DOHH2 (cell line): ENCODE data around the gene VGLL4.

Experiments
- H3F3A ChIP-seq: fragments of 200-600 bp; sonication (generic), shearing (Covaris generic); 2 replicates; pipeline ENCODE4 v1.6.0; 2016; ENCODE audit warnings: antibody characterized with exemption, mild to moderate bottlenecking; ENCODE audit not compliant: control insufficient read depth, insufficient read depth
- H3K27ac ChIP-seq: fragments of 200-600 bp; sonication (generic); 2 replicates; pipeline ENCODE4 v1.5.1; 2014; ENCODE audit warnings: low read depth, mild to moderate bottlenecking, low read length, moderate library complexity
- H3K27me3 ChIP-seq: fragments of 200-600 bp; sonication (generic); 2 replicates; pipeline ENCODE4 v1.6.1; 2014; ENCODE audit warnings: mild to moderate bottlenecking, low read length, mixed read lengths; ENCODE audit not compliant: control insufficient read depth
- H3K36me3 ChIP-seq: fragments of 200-600 bp; sonication (generic); 2 replicates; pipeline ENCODE4 v1.6.1; 2014; ENCODE audit warnings: mild to moderate bottlenecking, low read length, moderate library complexity, mixed read lengths; ENCODE audit not compliant: control insufficient read depth
- H3K4me1 ChIP-seq: fragments of 200-600 bp; sonication (generic); 2 replicates; pipeline ENCODE4 v1.6.1; 2014; ENCODE audit warnings: mild to moderate bottlenecking, low read length, mixed read lengths; ENCODE audit not compliant: control insufficient read depth
- H3K4me2 ChIP-seq: fragments of 200-600 bp; sonication (generic); 2 replicates; pipeline ENCODE4 v1.6.0; 2014; ENCODE audit warnings: mild to moderate bottlenecking, low read length, moderate library complexity
- H3K4me3 ChIP-seq: fragments of 200-600 bp; sonication (generic); 2 replicates; pipeline ENCODE4 v1.5.1; 2014; ENCODE audit warnings: mild to moderate bottlenecking, low read length, mixed read lengths
- H3K79me2 ChIP-seq: fragments of 200-600 bp; sonication (generic); 2 replicates; pipeline ENCODE4 v1.6.1; 2014; ENCODE audit warnings: mild to moderate bottlenecking, low read length, mixed read lengths; ENCODE audit not compliant: control insufficient read depth
- H3K9me2 ChIP-seq: fragments of 200-600 bp; sonication (generic); replicated peaks from 2 replicates; pipeline ENCODE4 v1.6.1; 2014; ENCODE audit warnings: mild to moderate bottlenecking, low read length, mixed read lengths; ENCODE audit not compliant: control insufficient read depth
- H3K9me3 ChIP-seq: fragments of 200-600 bp; sonication (generic); 2 replicates; pipeline ENCODE4 v1.6.1; 2014; ENCODE audit warnings: antibody characterized with exemption, low read length, mixed read lengths; ENCODE audit not compliant: control insufficient read depth, insufficient read depth
- H4K20me1 ChIP-seq: fragments of 200-600 bp; sonication (generic); 2 replicates; pipeline ENCODE4 v1.6.0; 2014; ENCODE audit warnings: low read depth, mild to moderate bottlenecking, antibody characterized with exemption, low read length, moderate library complexity; ENCODE audit not compliant: control insufficient read depth, insufficient read depth
- EZH2phosphoT487 ChIP-seq: fragments of 200-600 bp; sonication (generic); IDR thresholded peaks from 2 replicates; pipeline ENCODE4 v1.6.1; 2017; ENCODE audit warnings: borderline replicate concordance, mild to moderate bottlenecking, antibody characterized with exemption, low read length, moderate library complexity, mixed read lengths
- TF ChIP-seq, protein P1 (sequence below): fragments of 200-600 bp; sonication (generic); IDR thresholded peaks from one replicate; pipeline ENCODE4 v1.5.1; 2014; ENCODE audit warnings: antibody characterized with exemption, mild to moderate bottlenecking, low read depth, low read length; ENCODE audit not compliant: poor library complexity, severe bottlenecking

Gene VGLL4

DNA sequence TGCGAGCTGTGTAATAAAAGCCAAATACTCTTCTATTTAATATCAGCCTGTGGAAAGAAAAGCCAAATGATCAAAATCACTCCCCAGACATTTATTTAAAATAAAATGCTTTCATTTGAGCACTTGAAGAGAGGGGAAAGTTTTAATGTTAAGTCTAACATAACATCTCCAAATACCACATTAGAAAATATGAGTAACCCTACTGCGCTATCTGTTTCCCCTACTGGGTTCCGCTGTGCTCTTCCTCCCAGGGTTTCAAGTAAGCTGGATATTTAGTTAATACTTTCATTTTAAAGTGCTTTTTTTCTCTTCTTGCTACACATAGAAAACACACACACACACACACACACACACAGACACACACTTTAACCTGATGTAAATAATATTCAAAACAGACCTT, 6.7 kb upstream of the VGLL4 start:
- H3F3A ChIP-seq: peaks cover 3% of the 10 kb centered on the region
- no peak overlapping the region for H3K4me3 ChIP-seq
- H4K20me1 ChIP-seq: peaks cover 6% of the 10 kb centered on the region; the same call in 1 of the 2 replicates
- H3K79me2 ChIP-seq: peaks cover 72% of the 10 kb centered on the region
- no peaks in the 10 kb centered on the region for H3K36me3 ChIP-seq
- no peak overlapping the region for H3K4me2 ChIP-seq
- peaks cover 13% of the 10 kb centered on the region for H3K4me1 ChIP-seq
- no peaks in the 10 kb centered on the region for H3K9me2 ChIP-seq
- H3K9me3 ChIP-seq: no peaks in the 10 kb centered on the region
- H3K27ac ChIP-seq: no peak overlapping the region
- no peaks in the 10 kb centered on the region for H3K27me3 ChIP-seq
- TF ChIP-seq, protein P1, sequence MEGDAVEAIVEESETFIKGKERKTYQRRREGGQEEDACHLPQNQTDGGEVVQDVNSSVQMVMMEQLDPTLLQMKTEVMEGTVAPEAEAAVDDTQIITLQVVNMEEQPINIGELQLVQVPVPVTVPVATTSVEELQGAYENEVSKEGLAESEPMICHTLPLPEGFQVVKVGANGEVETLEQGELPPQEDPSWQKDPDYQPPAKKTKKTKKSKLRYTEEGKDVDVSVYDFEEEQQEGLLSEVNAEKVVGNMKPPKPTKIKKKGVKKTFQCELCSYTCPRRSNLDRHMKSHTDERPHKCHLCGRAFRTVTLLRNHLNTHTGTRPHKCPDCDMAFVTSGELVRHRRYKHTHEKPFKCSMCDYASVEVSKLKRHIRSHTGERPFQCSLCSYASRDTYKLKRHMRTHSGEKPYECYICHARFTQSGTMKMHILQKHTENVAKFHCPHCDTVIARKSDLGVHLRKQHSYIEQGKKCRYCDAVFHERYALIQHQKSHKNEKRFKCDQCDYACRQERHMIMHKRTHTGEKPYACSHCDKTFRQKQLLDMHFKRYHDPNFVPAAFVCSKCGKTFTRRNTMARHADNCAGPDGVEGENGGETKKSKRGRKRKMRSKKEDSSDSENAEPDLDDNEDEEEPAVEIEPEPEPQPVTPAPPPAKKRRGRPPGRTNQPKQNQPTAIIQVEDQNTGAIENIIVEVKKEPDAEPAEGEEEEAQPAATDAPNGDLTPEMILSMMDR: no peak
- TF ChIP-seq EZH2phosphoT487: no peak

- no peaks in the 10 kb centered on the region for H3K9me3 ChIP-seq
- no peak overlapping the region for H3K4me3 ChIP-seq
- H3K9me2 ChIP-seq: no peaks in the 10 kb centered on the region
- H3K4me1 ChIP-seq: peaks cover 15% of the 10 kb centered on the region
- no peak overlapping the region for H3K27ac ChIP-seq
- no peaks in the 10 kb centered on the region for H3K27me3 ChIP-seq
- no peaks in the 10 kb centered on the region for H3K36me3 ChIP-seq
- H3K79me2 ChIP-seq: peaks cover 58% of the 10 kb centered on the region
- TF ChIP-seq EZH2phosphoT487: no peak
- TF ChIP-seq, protein P1: no peak
- H3K4me2 ChIP-seq: no peak overlapping the region
- H3F3A ChIP-seq: peaks cover 5% of the 10 kb centered on the region; the same call in 1 of the 2 replicates
- H4K20me1 ChIP-seq: no peaks in the 10 kb centered on the region
Observed at GRCh38 chr3:11648735-11649134, 5.0 kb upstream of the VGLL4 start.

DNA sequence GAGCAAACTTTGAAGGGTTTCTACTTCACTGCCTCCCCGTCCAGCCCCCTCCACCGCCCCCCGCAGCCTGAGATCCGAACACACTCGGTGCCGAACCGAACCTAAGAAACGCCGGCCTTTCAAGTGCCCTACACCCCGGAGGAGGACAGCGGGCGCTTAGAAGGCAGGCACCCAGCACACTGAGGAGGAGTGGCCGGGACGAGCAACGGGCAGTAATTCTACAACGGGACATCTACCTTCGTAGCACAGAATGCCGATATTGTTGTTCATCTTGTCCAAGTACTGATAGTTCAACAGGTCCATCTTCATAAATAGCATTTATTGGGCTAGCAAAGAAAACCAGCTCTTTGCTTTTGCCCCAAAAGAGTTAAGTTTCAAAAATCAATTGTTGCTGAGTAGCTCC, 513 bp downstream of the VGLL4 start:
- Histone ChIP-seq H3K9me2 (no peaks in the 10 kb centered on the region), H3K79me2 (peaks cover 71% of the 10 kb centered on the region), H3K36me3 (peaks cover 38% of the 10 kb centered on the region), H3K9me3 (no peaks in the 10 kb centered on the region), H3K4me2 (peak overlapping the region; percentile 72), H4K20me1 (peaks cover 18% of the 10 kb centered on the region; the same call in 1 of the 2 replicates), H3K4me3 (peak overlapping the region; percentile 81), H3K27me3 (no peaks in the 10 kb centered on the region), H3K27ac (peak overlapping the region; percentile 87), H3F3A (peaks cover 12% of the 10 kb centered on the region), H3K4me1 (peaks cover 42% of the 10 kb centered on the region)
- TF ChIP-seq, protein P1: no peak
- no peak for TF ChIP-seq EZH2phosphoT487
